ENCODE measurements around the gene RUFY4.

The RUFY4 gene, protein sequence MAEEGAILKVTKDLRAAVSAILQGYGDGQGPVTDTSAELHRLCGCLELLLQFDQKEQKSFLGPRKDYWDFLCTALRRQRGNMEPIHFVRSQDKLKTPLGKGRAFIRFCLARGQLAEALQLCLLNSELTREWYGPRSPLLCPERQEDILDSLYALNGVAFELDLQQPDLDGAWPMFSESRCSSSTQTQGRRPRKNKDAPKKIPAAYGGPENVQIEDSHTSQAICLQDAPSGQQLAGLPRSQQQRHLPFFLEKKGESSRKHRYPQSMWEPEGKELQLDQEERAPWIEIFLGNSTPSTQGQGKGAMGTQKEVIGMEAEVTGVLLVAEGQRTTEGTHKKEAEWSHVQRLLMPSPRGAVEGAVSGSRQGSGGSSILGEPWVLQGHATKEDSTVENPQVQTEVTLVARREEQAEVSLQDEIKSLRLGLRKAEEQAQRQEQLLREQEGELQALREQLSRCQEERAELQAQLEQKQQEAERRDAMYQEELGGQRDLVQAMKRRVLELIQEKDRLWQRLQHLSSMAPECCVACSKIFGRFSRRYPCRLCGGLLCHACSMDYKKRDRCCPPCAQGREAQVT

DNA sequence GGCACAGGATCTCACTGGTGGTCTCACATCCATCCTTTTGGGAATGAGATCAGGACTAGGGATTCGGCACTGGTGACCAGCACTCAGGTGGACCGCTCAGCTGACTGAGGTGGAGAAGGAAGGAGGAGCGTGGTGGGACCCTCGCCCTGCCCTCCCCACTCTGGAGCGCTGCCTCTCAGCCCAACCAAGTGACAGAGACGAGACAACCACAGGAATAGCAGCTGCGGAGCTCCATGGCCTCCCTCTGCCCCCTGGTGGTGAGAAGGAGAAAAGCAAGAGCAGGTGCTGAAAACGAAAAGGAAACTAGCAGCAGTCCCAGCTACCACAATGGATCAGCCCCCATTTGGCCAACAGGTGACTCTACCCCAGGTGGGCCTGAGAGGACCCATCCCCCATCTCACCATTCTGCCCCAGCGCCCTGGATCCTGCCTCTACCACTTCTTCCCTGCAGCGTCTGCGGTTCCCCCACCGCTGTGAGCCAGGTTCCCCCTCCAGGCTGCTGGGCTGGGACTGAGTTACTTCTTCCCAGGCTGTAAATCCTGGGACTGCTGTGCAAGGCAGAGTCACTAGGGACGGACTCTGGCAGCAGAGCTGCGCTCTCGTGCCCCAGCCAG, at the start of gene RUFY4:
Gene RUFY4 (plus strand): TSS at position 533 of the 614 bp plus-strand sequence. CDS start 1,353 bp downstream, outside the sequence.
- peak; percentile 92 for DNase-seq

DNA sequence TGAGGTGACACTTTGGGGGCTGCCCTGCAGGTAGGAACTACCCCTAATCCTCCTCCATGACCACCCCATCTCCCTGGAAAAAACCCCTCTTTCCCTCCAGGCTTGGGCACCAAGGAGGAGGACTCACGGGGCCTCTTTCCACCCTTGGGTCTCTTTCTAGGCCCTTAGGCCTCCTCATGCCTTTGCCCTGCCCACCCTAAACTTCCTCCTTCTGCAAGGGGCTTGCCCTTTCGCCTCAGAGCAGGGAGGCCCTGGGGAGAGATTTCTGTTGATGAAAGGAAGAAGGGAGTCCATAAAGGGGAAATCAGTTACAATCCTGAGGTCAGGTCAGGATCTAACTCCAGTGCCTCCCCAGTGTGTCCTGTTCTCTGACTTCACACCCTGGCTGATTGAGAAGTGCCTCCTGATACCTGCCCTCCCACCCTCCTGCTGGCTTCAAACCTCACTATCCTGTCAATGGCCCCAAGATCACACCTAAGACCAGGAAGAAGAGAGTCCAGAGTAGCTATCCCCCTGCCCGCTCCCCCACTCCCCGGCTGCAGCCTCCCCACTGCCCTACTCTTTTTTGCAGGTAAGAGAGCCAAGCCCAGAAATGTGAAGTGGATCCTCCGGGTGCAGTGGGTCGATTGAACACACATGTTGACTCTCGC, 49.5 kb upstream of the RUFY4 start:
- peak; percentile 69 for DNase-seq

DNA sequence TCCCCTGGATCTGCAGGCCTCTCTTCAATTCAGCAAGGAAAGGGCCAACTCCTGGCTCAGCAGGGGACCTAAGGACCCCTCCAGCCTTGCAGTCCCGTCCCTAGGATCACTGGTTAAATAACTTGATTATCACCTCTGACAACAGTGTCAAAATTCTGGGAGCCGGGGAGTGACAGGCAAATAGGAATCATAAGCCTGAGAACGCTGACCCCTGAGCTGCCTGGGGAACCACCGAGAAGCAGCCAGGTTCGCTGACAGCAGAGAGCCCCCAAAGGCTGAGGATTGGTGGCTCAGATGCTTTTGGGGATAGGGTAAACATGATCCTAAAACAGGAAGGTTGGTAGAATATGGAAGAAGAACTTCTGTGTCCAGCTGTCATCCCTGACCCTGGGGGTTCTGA, 48.8 kb upstream of the RUFY4 start:
- DNase-seq = no peak

DNA sequence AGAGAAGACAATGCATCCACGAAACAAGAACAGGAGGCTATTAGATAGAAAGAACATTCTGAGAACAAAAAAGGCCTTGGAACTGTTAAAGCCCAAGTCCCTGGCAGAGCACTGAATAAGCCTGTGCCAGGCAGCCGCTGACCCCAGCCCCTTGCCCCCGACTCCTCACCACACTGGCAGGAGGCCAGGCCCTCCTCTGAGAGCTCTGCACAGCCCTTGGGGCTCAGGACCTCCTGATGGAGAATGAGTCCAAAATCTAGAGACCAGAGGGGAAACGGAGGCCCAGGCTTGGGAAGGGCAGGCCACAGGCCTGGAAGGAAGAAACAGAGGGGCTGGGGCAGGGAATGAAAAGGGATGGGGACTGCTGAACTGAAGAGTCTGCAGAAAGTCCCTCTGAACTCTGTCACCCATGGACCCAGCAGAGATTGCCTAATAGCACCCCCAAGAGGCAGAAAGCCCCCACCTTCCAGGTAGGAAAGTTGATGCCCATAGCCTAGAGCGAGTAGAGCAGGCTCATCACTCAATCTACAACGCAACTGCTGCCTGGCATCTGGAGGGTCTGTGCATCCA, 48.0 kb upstream of the RUFY4 start:
- DNase-seq = peak; percentile 25

DNA sequence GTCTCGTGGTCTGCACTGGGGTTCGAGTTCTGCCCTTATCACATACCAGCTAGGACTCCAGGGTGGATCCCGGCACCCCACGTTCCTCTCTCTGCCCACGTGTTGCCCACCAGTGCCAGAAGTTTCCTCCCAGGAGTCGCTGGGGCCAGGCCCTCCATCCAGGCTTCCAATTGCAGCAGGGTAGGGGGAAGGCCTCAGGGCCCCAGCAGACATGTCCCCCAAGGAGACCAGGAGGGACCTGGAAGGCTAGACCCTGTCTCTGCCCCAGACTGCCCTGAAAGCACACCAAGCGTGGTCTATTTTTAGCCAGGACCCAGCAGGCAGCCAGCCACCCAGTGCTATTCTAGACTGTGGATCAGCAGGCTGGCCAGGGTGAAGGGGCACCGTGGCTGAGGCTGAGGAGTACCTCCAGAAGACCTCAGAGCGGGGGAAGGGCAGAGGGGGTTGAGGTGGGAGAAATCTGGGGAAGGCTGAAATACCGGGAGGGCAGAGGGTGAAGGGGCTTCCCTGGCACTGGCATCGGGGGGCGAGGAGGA, 47.4 kb upstream of the RUFY4 start:
- no peak for DNase-seq

DNA sequence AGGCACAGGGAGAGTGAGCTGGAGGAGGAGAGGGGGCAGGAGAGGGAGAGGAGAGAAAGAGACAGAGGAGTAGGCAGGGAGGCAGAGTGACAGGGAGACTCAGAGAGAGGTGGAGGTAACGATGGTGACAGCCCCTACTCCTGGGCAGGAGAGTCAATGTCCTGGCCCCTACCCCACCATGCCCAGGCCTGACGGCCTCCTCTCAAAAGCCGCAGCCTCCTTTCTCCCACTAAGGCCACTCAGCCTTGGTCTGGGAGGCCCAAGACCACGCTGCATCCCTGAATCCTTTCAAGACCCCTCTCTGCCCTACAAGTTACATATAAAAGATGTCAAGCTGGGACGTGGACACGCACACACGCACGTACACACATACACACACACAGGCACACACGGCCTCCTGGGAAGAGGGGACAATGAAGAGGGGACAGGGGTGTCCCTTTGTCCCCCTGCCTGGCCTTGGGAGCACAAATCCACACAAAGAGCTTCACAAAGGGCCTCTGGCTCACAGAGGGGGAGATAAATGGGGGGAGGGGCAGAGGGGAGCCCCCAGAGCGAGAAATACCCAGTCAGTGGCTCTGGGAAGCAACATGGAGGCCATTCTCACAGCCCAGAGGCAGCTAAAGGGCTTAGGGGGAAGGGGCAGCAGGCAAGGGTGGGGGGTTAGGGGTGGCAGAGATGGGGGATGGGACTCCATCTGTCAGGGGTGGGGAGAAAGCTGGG, 46.8 kb upstream of the RUFY4 start:
- DNase-seq = no peak

DNA sequence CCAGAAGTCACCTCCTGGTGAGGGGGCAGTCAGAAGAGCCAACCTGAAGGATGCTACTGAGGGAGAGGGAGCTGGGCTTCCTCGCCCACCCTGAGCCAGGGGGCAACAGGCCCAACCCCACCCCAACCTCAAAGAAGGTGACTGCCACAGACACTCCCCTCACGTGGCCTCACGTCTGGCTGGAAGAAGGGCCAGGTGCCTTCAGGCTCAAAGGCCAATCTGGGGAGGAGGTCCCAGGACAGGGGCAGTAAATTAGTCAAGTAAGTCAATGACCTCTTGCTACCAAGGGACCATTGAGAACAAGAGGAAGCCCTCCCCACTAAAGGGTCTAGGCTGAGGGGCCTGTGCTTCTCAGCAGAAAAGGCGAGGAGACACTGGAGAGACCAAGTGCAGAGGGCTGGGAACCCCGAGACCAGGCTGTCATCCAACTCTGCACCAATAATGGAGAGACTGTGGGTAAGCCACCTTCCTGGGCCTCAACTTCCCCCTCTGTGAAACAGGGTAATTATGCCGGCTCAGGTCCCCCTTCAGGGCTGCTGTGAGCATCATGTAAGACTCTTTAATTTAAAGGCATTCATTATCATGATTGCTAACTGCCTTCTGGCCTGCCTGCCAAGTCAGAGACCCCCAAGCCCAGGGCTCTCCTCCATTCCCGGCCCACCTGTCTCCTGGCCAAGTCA, 46.1 kb upstream of the RUFY4 start:
- DNase-seq = no peak

DNA sequence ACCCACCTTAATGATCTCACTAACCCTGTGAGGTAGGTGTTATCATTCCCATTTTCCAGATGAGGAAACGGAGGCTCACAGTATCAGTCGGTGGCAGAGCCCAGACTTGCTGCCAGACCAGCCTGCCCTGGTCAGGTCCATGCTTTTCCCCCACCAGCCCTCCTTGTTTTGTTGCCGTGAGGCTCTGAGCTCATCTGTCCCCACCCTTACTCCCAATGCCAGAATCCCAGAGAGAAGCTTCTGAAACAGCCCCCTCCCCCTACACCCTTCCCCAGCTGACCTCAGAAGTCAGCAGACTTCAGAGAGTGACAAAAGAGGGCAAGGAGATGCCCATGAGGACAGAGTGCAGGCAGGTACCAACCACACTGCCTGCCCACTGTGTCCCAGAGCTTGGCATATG, 45.4 kb upstream of the RUFY4 start:
- DNase-seq = no peak

DNA sequence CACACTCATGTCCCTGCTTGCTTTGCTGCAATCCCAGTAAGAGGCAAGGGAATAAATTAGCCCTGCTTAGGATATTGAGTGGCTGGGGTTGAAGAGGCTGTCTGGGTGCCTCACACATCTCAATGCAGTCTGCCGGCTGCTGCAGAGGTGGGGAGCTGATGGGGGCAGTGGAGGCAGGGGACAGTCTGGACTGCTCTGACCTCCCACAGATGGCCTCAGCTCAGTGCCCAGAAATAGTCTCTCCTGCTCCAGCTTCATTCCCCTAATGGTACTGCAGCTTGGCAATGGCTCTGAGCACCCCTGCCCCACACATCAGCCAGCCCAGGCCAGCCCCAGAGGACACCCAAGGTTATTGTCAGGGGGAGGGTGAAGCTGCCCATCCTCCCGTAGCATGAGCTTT, 44.7 kb upstream of the RUFY4 start:
- DNase-seq = no peak

DNA sequence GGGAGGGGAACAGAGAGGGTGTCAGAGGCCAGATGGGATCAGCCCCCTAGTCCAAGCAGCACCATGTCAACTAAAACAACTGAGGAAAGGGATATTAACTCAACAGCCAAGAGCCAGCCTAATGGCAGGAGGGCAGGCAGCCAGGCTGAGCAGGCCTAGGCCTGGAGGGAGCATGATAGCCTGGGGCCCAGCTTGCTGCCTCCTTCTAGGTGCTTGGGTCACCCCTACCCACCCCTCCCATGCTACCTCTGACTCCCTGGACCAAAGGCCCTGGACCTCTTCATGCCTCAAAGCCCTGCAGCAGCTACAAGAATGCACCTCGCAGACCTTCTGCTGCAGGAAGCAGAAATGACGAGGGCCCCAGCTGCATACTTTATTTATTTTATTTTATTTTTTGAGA, 44.2 kb upstream of the RUFY4 start:
- no peak for DNase-seq

DNA sequence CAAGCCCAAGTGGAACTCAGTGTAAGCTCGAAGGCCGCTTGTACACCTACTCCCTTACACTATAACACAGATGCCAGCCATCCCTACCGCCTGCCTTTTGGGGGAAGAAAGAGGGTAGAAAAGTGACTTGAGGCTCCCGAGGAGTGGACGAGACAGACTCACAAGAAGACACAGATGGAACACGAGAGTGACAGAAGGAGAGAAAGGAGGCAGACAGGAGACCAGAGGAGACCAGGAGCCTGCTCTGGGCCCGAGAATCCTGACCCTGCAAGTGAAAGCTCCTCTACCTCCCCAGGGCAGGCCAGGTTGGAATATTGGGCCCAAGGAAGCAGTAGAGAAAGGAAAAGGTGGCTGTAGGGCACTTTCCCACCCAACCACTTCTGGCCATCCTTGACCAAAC, 42.8 kb upstream of the RUFY4 start:
- no peak for DNase-seq

DNA sequence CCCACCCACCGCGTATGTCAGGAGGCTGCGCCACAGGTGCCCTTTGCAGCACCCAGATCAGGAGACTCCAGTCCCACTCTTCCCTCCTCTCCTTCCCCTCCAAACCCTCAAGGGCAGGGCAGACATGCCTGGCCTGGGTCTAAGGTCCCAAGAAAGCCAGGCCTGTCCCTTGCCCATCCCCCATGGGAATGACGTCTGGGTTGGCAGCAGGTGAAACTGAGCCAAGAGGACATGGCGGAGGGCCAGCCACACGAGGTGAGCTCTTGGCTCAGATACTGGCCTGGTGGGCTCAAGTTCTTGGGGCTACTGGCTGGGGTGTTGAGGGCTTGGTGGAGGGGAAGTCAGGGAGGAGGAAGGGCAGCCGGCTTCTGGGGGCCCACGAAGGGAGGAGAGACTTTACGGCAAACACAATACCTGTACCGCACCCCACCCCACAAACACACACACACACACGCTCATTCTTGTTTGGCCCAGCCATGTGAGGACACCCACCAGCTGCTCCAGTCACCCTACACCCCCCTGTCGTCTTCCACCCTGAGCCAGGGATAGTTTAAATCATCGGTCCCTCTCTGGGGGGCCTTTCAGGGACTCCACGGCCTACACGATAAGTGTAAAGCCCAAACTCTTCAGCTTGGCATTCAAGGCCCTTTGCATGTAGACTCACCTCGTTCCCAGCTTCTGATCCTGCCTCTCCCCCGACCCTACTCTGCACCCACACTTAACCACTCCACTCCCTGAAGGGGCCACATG, 42.2 kb upstream of the RUFY4 start:
- no peak for DNase-seq

DNA sequence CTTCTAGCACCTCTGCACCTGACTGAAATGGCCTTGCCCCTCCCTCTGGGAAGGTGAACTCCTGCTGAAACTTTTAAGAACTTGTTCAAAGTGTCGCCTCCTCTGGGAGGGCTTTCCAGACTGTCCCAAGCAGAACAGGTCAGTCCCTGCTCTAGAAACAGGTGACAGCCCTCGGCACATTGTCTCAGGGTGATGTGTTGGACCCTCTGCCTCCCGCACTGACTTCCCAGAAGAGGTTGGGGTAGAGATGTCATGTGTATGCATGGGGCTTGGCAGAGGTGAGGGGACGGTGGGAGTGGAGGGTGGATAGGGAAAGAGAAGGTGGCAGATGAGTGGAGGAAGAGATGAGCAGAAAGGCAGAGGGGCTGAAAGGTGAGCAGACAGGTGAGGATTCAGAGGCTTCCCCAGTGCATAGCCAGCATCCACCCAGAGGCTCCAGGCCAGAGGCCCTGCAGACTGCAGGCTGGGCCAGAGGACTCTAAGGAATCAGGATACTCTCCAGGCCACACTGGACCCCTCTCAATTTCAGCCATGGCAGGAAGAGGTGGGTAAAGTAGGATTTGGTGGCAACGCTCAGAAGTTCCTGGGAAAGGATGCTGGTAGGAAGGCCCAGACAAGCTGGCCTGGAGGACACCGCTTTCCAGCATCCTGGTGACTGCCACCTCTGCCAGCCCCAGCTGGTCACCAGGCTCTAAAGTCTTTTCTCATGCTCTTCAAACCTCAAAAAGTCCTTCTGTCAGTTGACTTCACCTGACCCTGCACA, 41.4 kb upstream of the RUFY4 start:
- DNase-seq = no peak

DNA sequence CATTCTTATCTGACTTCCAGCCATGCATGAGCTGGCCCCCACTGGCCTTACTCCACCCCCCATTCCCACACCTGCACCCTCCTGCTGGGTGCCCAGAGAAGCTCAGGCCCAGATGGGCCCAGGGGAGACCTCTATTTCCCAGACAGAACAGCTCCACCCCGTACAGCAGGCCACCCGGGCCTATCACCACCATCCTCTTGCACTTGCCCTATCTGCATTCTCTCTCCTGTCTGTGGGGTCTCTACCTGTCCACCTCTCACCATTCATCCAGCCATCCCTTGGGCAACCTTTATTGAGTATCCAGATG, 40.9 kb upstream of the RUFY4 start:
- DNase-seq = no peak

DNA sequence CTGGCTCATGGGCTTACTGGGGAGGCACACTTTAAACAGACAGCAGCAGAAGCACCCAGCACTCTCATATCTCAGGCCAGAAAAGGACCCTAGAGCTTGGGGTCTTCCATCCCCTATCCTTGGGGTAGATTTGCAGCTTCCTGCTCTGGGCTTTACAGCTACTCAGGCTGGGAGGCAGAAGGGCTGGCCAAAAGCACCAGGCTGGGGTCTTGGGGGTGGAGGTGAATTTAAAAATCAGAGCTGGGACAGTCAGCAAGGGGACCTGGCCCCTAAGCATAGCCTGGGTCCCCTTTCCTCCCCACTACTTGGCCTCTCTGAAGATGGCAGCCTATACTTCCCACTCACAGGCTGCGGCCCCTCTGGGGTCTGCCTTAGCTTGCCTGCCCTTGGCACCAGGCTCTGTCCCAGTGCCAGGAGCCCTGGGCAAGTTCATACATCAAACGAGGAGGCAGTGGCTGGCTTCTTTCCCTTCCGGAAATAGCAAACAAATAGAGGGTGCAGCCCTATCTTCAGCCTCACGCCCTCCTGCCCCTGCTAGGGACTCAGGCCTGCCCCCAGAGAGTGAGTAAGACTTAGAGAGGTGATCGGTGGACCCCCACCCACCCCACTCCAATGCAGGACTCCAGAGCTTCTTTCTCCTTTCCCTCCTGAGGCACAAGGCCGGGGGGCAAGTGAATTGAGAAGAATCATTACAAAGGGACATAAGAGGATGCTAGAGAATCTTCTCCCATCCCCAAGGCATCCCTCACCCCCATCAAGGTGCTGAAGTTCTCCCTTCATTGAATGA, 40.3 kb upstream of the RUFY4 start:
- no peak for DNase-seq

DNA sequence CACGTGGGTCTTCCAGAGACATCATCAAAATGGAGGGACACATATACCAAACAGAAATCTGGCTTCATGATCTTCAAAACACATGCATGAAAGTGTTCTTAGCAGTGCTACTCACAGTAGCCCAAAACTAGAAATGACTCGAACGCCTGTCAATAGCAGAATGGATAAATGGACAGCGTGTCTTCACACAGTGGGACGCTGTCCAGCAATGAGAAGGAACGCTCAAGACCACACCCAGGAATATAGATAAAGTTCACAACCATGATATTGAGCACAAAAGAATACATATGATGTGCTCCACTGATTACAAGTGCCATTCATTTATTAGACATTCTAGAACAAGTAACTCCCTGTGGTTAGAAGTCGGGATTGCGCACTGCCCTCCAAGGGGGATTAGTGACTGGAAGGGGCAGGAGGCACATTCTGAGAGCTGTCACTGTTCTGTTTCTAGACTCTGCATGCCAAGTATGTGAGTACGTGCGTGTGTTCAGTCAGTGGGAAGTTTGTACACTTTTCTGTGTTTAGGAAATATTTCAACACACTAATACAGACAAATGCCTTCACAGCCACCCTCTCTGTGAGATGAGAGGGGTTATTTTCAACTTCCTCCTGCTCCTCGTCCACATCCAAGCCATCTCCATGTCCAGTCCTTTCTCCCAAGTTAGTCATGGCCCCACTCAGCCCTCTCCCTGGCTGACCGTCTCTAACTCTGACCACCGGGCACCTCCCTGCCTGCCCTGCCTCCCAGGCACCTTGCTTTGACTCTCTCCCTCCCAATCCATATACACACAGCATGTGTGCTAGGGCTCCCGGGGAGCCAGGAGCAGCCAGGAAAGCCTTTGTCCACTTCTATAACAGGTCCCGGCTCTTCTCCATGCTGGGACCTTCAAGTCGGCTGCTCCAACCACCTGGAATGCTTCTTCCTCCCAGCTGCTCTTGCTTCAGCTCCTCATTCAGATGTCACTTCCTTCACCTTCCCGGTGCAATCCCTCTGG, 39.4 kb upstream of the RUFY4 start:
- no peak for DNase-seq

DNA sequence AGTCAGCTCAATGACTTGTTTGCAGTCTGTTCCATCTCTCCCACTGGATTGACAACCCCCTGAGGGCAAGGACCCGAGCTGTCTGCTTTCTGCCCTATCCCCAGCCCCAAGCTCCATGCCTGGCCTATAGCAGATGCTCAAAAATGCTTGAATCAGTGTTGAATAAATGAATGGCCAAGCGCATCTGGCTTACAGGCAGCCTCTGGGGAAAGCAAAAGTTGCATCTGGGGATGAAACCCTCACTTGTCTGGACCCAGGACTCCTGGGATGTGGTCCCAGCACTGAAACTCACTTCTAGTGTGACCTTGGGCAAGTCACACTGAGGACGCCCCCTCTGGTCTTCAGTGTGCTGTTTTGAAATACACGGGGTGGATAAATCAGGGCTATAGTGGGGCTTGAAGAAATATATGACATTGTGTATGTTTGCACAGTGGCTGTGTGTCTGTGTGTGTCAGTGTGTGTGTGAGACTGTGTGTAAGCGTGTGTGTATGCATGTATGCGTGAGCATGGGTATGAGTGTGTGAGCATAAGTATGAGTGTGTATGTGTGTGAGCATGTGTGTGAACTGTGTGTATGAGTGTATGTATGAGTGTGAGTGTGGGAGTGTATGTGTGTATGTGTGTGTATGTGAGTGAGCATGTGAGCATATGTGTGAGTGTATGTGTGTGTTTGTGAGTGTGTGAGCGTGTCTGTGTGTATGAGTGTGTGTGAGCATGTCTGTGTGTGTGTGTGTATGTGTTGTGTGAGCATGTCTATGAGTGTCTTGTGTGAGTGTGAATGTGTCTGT, 38.5 kb upstream of the RUFY4 start:
- no peak for DNase-seq

DNA sequence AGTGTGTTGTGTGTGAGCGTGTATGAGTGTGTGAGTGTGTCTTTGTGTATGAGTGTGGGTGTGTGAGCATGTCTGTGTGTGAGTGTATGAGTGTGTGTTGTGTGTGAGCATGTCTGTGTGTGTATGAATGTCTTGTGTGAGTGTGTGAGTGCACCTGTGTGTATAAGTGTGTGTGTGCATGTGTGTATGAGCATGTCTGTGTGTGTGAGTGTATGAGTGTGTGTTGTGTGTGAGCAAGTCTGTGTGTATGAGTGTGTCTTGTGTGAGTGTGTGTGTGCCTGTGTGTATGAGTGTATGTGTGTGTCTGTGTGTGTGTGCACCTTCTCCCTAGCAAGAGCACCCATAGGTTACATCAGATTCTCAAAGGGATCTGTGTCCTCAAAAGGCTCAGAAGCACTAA, 37.8 kb upstream of the RUFY4 start:
- no peak for DNase-seq

Data from hematopoietic multipotent progenitor cell treated with erythropoietin and hydrocortisone succinate and interleukin-3 and kit ligand, for 4 days (in vitro differentiated cells).